ENCODE data around the gene DIO1. TPM values are rescaled to one million over a fixed set of nuclear protein-coding genes. Genes with fewer than 3 reads are reported as not detected.
"Not testable (repeated sequence)": the region's sequence is repeated elsewhere in the genome, so short reads cannot be mapped to it uniquely, and the experiment has no call there.

DIO1 gene
- total RNA-seq, 1 experiment from 2014 or later: not detected

- H3K9me3 Mint-ChIP-seq; POLR2A ChIA-PET; CTCF ChIA-PET; H3K4me1 Mint-ChIP-seq; DNase-seq (ENCODE audit: low spot score); ATAC-seq; H3K27me3 Mint-ChIP-seq (ENCODE audit: low read depth); H3K27ac Mint-ChIP-seq; H3K4me3 Mint-ChIP-seq: not testable (repeated sequence)
- H3K36me3 Mint-ChIP-seq: peaks cover 25% of the 10 kb centered on the region
- peak; percentile 74 for TF ChIP-seq ZNF121 (CRISPR knock-in tag; IDR thresholded peaks at IDR 0.05)
These were observed 18.8 kb upstream of the DIO1 start for GRCh38 chr1:53875150-53875549.

- H3K27me3 Mint-ChIP-seq (ENCODE audit: low read depth): no peaks in the 10 kb centered on the region
- ATAC-seq (no peak), DNase-seq (ENCODE audit: low spot score) (no peak)
- no peak overlapping the region for H3K4me3 Mint-ChIP-seq
- peaks cover 8% of the 10 kb centered on the region for H3K9me3 Mint-ChIP-seq
- H3K27ac Mint-ChIP-seq: no peak overlapping the region
- TF ChIP-seq MYBL2 (CRISPR knock-in tag; IDR thresholded peaks at IDR 0.05): no peak
- TF ChIP-seq, protein P1, sequence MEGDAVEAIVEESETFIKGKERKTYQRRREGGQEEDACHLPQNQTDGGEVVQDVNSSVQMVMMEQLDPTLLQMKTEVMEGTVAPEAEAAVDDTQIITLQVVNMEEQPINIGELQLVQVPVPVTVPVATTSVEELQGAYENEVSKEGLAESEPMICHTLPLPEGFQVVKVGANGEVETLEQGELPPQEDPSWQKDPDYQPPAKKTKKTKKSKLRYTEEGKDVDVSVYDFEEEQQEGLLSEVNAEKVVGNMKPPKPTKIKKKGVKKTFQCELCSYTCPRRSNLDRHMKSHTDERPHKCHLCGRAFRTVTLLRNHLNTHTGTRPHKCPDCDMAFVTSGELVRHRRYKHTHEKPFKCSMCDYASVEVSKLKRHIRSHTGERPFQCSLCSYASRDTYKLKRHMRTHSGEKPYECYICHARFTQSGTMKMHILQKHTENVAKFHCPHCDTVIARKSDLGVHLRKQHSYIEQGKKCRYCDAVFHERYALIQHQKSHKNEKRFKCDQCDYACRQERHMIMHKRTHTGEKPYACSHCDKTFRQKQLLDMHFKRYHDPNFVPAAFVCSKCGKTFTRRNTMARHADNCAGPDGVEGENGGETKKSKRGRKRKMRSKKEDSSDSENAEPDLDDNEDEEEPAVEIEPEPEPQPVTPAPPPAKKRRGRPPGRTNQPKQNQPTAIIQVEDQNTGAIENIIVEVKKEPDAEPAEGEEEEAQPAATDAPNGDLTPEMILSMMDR (IDR thresholded peaks at IDR 0.05): 0 out of 2 replicates have a peak, but pooled peaks have one; percentile 15
- H3K4me1 Mint-ChIP-seq: no peaks in the 10 kb centered on the region
- peaks cover 37% of the 10 kb centered on the region for H3K36me3 Mint-ChIP-seq
- ChIA-PET POLR2A (interaction anchor here (0.8 to 1.0 kb wide), 2 partner anchors 11 to 67 kb away, joined by 3 to 4 read pairs; partner anchors contain the start of genes IFT25, LRRC42 and YIPF1), CTCF (interaction anchor here (1.0 to 2.7 kb wide), 21 partner anchors 9 to 203 kb away, joined by 3 to 44 read pairs (median 5); partner anchors contain the start of genes DIO1, IFT25, LDLRAD1 and LRRC42)
These were observed 15.4 kb upstream of the DIO1 start for GRCh38 chr1:53878492-53879105.

DNA sequence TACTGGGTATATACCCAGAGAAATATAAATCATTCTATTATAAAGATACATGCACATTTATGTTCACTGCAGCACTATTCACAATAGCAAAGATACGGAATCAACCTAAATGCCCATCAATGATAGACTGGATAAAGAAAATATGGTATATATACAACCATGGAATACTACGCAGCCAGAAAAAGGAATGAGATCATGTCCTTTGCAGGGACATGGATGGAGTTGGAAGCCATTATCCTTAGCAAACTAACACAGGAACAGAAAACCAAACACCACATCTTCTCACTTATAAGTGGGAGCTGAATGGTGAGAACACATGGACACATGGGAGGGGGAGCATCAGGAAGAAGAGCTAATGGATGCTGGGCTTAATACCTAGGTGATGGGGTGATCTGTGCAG lies 12.1 kb upstream of the DIO1 start:
- DNase-seq (ENCODE audit: low spot score); H3K27ac Mint-ChIP-seq; ATAC-seq; H3K9me3 Mint-ChIP-seq; POLR2A ChIA-PET; H3K27me3 Mint-ChIP-seq (ENCODE audit: low read depth); H3K4me1 Mint-ChIP-seq; H3K4me3 Mint-ChIP-seq: not testable (repeated sequence)
- H3K36me3 Mint-ChIP-seq: peaks cover 28% of the 10 kb centered on the region
- CTCF ChIA-PET: interaction anchor here (1.0 kb wide), 1 partner anchor 64 kb away, joined by 3 read pairs; the partner anchor contains the start of gene IFT25

GRCh38 chr1:53883600-53883999 lies 10.4 kb upstream of the DIO1 start:
- POLR2A ChIA-PET; ATAC-seq; H3K4me1 Mint-ChIP-seq; H3K27me3 Mint-ChIP-seq (ENCODE audit: low read depth); H3K9me3 Mint-ChIP-seq; H3K4me3 Mint-ChIP-seq; DNase-seq (ENCODE audit: low spot score); H3K27ac Mint-ChIP-seq: not testable (repeated sequence)
- H3K36me3 Mint-ChIP-seq: peaks cover 29% of the 10 kb centered on the region
- CTCF ChIA-PET: interaction anchor here (1.3 kb wide), 2 partner anchors 62 to 76 kb away, joined by 3 to 5 read pairs; partner anchors contain the start of genes IFT25 and LRRC42

- ATAC-seq: no peak
- H3K36me3 Mint-ChIP-seq: peaks cover 8% of the 10 kb centered on the region; the same call in 1 of the 2 replicates
- DNase-seq (ENCODE audit: low spot score): no peak
- no peaks in the 10 kb centered on the region for H3K9me3 Mint-ChIP-seq
- ChIA-PET CTCF (interaction anchor here (1.5 to 2.7 kb wide), 2 partner anchors 61 to 173 kb away, joined by 4 to 14 read pairs; no protein-coding TSS in a partner anchor), POLR2A (interaction anchor here (1.5 kb wide), 1 partner anchor 57 kb away, joined by 8 read pairs; the partner anchor contains the start of gene IFT25)
- no peak overlapping the region; the same call in 1 of the 2 replicates for H3K27ac Mint-ChIP-seq
- peaks cover 10% of the 10 kb centered on the region for H3K4me1 Mint-ChIP-seq
- TF ChIP-seq NR2C2 (CRISPR knock-in tag; IDR thresholded peaks at IDR 0.05) (no peak), E2F5 (CRISPR knock-in tag; IDR thresholded peaks at IDR 0.05) (no peak), PRRX2 (CRISPR knock-in tag; IDR thresholded peaks at IDR 0.05) (no peak), ZNF396 (CRISPR knock-in tag; IDR thresholded peaks at IDR 0.05; ENCODE audit: borderline replicate concordance) (no peak), ETV6 (CRISPR knock-in tag; IDR thresholded peaks at IDR 0.05) (no peak), RORB (CRISPR knock-in tag; IDR thresholded peaks at IDR 0.05) (no peak), ZNF425 (CRISPR knock-in tag; conservative IDR thresholded peaks at IDR 0.05) (no peak), SMAD3 (CRISPR knock-in tag; IDR thresholded peaks at IDR 0.05; ENCODE audit: borderline replicate concordance) (no peak), NR1H2 (CRISPR knock-in tag; IDR thresholded peaks at IDR 0.05) (no peak), GTF2I (CRISPR knock-in tag; conservative IDR thresholded peaks at IDR 0.05) (no peak), ZNF671 (CRISPR knock-in tag; IDR thresholded peaks at IDR 0.05) (no peak), HMGA2 (CRISPR knock-in tag; IDR thresholded peaks at IDR 0.05) (no peak)
- TF ChIP-seq, protein P2, sequence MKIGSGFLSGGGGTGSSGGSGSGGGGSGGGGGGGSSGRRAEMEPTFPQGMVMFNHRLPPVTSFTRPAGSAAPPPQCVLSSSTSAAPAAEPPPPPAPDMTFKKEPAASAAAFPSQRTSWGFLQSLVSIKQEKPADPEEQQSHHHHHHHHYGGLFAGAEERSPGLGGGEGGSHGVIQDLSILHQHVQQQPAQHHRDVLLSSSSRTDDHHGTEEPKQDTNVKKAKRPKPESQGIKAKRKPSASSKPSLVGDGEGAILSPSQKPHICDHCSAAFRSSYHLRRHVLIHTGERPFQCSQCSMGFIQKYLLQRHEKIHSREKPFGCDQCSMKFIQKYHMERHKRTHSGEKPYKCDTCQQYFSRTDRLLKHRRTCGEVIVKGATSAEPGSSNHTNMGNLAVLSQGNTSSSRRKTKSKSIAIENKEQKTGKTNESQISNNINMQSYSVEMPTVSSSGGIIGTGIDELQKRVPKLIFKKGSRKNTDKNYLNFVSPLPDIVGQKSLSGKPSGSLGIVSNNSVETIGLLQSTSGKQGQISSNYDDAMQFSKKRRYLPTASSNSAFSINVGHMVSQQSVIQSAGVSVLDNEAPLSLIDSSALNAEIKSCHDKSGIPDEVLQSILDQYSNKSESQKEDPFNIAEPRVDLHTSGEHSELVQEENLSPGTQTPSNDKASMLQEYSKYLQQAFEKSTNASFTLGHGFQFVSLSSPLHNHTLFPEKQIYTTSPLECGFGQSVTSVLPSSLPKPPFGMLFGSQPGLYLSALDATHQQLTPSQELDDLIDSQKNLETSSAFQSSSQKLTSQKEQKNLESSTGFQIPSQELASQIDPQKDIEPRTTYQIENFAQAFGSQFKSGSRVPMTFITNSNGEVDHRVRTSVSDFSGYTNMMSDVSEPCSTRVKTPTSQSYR (CRISPR knock-in tag; IDR thresholded peaks at IDR 0.05): no peak
- H3K27me3 Mint-ChIP-seq (ENCODE audit: low read depth): peaks cover 9% of the 10 kb centered on the region
- peak overlapping the region; percentile 98 for H3K4me3 Mint-ChIP-seq
These were observed 5.3 kb upstream of the DIO1 start for GRCh38 chr1:53888681-53889080.
